C4-2B (cell line): ENCODE results near the gene COX7A2.

ENCODE experiments used
- ZFX ChIP-seq: fragments of 450-650 bp; IDR thresholded peaks from 2 replicates; pipeline ENCODE4 v1.6.1; 2017
- TF ChIP-seq, protein P1 (sequence below): fragments of 450-650 bp; conservative IDR thresholded peaks from 2 replicates; pipeline ENCODE4 v1.5.1; 2017; ENCODE audit warnings: mild to moderate bottlenecking

GRCh38 chr6:75199889-75200288 lies 43.7 kb downstream of the COX7A2 start:
- TF ChIP-seq, protein P1, sequence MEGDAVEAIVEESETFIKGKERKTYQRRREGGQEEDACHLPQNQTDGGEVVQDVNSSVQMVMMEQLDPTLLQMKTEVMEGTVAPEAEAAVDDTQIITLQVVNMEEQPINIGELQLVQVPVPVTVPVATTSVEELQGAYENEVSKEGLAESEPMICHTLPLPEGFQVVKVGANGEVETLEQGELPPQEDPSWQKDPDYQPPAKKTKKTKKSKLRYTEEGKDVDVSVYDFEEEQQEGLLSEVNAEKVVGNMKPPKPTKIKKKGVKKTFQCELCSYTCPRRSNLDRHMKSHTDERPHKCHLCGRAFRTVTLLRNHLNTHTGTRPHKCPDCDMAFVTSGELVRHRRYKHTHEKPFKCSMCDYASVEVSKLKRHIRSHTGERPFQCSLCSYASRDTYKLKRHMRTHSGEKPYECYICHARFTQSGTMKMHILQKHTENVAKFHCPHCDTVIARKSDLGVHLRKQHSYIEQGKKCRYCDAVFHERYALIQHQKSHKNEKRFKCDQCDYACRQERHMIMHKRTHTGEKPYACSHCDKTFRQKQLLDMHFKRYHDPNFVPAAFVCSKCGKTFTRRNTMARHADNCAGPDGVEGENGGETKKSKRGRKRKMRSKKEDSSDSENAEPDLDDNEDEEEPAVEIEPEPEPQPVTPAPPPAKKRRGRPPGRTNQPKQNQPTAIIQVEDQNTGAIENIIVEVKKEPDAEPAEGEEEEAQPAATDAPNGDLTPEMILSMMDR = no peak
- no peak for TF ChIP-seq ZFX
